GM19395 (cell line): ENCODE data around the gene FBL.
"Not testable (repeated sequence)": the region's sequence is repeated elsewhere in the genome, so short reads cannot be mapped to it uniquely, and the experiment has no call there.

Experiments used
- ATAC-seq: cut with Tn5 transposase; IDR thresholded peaks from one replicate; pipeline ENCODE4 v1.9.1; 2021; ENCODE audit warnings: mild to moderate bottlenecking, moderate library complexity; ENCODE audit not compliant: unreplicated experiment

Gene FBL

DNA sequence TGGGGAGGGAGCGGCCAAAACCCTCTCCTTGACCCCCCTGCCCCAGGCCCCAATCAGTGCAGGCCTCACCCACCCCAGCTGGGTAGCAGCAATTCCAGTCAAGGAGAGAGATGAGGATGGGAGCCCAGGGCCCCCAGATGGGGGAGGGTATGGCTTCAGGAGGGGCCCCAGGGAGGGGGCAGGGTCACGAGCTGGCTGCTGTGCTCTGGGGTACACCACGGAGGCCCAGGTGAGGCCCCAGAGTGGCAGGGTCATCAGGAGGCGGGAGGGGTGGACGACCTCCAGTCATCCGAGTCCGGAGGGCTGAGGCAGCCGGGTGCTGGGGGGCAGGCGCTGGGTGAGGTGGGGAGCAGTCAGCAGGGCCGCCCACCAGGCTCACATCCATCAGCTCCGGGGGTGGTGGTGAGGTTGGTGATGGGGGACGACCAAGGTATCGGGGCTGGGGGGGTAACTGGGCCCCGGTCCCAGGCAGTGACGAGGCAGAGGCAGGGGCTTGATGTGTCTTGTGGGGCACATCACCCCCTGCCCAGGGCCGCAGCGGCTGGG is 20.6 kb downstream of the FBL start:
- ATAC-seq: no peak

DNA sequence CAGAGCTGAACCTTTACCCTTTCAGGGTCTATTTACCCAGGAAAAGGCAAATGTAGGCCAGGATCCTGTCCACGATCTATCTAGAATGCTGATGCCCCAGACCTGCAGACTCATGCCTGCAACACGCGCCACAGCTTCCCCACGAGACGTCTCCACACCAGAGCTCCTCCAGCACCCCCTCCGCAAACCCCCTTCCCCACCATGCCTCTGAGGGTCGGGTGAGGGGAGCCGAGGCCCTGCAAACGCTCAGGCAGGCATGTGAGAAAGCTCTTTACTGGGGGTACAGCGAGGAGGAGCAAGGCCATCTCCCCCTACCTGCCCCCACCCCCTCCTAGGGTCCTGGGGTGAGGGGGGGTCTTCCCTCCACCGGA is 21.1 kb downstream of the FBL start:
- no peak for ATAC-seq

DNA sequence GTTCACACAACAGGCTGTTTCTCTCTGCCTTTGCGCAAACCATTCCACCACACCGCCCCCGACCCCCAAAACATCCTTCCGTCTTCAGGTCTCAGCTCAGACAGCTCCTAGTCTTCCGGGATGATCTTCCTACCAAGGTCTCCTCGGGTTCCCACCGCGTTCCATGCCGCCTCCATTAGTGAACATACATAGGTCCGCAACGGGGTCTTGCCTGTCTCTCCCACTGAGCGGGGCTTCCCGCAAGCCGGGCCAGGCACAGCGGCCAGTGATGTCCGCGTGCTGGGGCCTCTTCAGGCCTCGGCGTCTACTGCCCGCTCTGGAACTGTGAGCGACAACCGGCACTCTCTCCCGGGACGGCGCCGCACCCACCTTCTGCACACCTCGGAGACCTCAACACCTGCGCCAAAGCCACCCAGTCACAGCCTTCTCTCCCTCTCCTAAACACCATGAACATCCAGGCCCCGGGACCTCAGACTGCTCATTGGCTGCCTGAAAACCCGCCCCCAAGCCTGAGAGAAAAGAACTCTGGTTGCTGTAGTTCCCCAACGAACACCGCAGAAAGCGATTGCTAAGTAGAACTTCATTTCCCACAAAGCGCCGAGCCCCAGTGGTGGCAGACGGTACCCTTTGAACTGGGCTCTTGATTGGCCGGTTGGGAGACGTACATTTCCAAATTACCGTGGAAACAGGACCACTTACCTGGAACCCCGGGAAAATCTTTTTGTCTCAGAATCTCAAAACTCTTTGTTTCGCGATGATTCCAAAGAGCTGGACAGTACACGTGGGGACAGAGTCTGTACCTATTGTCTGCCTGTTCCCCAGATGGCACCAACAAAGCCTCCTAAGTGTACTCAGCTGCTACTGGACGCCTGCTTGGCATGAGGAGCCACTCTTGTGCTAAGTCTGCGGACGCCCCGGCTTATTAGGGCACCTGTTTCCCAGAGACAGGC is 21.8 kb downstream of the FBL start:
- ATAC-seq: peak; percentile 81

DNA sequence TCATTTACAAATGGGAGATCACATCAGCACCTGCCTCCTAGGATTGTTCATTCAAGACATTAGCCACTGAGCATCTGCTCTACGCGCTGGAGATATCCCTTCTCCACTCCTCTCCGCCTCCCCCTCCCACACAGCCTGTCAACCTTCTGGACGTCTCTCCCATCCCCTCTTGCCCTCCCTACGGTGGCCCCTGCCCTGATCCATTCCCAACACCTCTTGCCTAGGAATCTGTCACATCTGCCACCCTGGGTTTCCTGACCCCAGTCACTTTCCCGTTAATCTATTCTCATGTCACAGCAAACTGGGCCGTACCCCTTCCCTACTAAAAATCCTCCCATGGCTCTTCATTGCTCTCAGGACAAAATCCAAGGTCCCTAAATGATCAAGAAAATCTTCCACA is 22.5 kb downstream of the FBL start:
- no peak for ATAC-seq

DNA sequence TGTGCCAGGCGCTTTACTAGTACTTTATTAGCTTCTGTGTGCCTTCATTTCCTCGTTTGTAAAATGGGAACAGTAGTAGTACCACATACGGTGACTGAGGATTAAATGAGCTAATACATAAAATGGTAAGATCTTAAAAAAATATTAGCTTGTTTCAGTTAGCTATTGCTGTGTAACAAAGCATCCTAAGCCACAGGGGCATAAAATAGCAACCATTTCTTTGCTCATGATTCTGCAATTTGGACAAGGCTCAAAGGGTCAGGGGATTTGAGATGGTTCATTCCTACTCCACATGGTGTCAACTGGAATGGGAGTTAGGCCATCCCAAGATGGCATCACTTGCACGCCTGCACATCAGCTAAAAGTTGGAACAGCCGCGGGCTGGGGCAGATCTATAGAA is 25.5 kb downstream of the FBL start:
- no peak for ATAC-seq

DNA sequence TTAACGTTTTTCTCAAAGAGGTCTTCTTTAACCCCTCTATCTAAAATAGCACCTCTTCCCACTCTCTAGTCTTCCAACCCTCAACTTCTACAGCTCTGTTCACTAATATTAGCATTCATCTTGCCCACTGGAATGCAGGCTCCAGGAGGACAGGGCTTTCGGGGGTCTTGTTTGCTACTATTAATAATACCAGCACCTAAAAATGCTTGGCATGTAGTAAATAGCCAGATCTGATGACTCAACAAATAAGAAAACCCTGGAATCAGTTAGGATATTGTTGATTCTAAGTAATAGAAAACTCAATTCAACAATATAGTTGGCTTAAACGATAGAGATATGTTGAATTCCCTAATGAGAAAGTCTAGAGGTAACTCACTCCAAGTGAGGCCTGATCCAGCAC is 26.4 kb downstream of the FBL start:
- ATAC-seq: no peak

DNA sequence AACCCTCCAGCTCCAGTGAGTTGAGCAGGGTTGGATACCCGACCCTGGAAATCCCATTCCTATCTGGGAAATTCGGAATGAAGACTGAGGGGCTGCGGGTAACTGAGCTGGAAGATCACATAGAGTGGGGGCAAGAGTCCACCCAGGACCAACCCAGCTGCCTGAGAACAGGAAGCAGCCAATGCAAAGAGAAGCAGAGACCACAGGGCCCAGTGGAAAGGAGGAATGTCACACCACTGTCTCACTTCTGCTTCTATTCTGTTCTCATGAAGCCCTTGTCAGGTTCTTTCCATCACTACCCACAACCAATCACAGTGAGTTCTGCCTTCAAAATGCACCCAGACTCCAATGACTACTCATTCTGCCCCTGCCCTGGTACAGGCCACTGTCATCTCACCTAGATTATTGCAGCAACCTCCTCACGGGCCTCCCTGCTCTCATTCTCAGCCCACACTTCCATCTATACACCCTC is 27.5 kb downstream of the FBL start:
- ATAC-seq: peak; percentile 84

DNA sequence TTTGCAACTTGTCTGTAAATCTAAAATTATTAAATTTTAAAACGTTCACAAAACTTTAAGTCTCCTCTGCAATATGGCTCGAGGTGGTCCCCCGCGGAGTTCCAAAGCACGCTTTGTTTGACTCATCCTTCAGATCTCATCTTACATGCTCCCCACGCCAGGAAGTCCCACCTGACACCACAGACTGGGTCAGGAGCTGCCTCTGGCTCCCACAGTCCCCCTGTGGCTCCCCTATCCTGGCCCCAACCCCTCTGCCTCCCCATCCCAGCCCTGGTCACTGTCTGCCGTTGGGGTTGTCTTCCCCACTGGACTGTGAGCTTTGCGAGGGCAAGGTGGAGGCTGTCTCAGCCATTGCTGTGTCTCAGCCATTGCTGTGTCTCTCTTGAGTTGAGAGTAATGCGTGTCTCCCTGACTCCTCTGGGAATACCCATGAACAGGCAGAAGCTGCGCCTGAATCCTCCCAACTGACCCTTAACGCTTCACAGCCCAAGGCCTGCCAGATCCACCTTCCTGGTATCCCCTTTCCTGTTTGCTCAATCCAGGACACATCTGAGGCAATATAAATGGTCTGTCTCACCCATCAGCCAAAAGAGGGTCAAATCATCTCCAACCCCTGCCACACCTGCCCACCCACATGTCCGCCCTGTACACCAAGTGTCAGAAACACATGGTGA is 28.2 kb downstream of the FBL start:
- no peak for ATAC-seq

DNA sequence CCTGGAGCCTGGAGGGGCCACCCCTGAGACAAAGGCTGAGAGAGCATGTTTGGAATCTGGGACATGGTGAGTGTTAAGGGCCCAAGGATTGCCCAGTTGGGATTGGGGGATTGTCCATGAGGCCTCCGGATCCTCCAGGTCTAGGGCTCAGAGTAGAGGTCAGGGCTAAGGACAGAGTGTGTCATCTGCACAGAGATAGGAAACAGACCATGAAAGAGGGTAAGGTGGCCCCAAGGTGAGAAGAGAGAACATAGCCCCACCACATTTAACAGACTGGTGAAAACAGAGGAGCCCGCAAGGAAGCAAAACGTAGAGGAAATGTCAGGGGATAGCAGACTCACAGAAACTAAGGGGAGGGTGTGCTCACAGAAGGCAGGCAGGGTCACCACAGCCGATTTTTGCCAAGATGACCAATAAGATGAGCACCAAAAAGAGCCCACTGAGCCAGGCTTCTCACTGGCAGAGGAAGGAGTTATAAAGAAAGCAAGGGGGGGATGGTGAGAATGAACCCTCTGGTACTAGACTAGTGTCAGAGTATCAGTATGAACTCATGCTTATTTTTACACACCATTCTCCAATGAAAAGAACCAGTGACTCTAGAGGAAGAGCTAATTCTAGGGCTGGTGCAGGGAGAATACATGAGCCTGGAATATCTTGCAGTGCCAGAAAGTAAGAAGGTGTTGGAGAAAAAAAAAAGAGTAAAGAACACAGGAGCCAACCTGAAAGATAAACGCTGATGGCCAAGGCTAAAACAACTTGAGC is 29.7 kb downstream of the FBL start:
- no peak for ATAC-seq

DNA sequence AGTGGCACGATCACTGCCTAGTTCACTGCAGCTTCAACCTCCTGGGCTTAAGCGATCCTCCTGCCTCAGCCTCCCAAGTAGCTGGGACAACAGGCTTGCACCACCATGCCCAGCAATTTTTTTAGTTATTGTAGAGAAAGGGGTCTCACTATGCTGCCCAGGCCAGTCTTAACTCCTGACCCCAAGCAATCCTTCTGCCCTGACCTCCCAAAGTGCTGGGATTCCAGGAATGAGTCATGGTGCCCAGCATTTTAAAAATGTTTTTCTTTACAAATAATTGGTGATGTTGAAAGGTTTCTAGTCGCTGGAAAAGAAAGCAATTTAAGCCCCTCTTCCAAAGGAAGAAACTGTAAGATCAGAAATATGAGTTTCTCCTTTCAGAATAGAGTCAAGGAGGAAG is 31.6 kb downstream of the FBL start:
- ATAC-seq: no peak

DNA sequence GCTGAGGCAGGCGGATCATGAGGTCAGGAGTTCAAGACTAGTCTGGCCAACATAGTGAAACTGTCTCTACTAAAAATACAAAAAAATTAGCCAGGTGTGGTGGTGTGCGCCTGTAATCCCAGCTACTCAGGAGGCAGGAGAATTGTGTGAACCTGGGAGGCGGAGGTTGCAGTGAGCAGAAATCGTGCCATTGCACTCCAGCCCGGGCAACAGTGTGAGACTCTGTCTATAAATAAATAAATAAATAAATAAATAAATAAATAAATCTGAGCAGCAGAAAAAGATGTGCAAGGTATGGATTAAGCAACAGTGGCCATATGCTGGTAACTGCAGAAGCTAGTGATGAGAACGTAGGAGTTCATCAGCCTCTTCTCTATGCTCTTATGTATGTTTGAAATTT is 32.1 kb downstream of the FBL start:
- not testable (repeated sequence) for ATAC-seq

DNA sequence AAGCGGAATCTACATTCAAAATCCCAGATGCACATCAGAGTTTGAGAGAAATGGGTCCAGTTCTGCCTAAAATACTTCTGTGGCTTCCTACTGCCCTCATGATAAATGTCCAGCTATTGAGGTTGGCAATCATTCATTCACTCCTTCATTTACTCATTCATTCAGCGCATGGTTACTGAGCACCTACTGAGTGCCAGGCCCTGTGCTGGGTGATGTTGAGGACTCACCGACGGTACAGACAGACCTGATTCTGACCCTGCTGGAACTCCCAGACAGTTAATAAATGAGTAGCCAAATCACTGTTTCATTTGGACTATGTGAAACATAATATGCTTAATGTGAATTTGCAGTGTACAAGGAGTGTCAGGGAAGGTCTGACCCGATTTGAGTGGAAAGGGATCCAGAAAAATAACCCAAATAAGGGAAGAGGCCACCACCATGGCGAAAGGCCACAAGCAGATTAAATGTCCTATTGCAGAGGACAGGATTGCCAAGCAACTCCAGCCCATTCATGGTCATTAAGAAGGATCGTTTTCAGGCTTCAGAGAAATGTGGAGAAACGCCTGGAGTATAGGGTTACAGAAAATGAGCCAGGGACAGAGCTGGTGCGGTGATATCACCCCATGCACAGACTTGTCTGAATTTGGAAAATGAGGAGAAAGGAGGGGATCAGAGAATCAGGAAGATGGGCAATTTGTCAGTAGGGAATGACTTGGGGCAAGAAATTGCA is 32.8 kb downstream of the FBL start:
- ATAC-seq: no peak

DNA sequence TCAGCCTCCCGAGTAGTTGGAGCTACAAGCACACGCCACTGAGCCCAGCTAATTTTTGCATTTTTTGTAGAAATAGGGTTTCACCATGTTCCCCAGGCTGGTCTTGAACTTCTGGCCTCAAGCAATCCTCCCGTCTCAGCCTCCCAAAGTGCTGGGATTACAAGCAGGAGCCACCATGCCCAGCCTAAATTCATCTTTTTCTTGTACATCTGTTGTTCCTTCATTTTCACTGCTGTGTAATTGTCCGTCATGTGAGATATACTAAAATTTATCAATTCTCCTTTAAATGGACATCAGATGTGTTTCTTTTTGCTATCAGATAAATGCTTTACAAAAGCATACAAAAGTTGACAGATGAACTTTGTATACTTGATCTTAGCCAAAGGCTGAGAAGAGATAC is 35.1 kb downstream of the FBL start:
- ATAC-seq: no peak

DNA sequence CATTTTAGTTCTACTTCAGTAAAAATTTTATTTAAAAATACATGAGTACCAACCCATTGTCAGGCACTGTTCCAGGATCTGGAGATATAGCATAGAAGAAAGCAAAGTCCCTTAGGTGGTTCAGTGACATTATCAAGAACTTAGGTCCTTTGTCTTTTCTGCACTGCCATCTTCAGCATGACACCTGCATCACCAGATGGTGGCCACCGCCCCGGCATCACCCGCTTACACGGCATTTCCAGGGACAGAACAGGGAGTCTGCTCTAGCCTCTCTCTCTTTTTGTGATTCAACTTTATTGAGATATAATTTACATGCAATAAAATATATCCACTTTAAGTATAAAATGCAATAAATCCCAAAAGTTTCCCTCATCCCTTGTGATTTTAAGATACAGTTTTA is 35.8 kb downstream of the FBL start:
- ATAC-seq: no peak

DNA sequence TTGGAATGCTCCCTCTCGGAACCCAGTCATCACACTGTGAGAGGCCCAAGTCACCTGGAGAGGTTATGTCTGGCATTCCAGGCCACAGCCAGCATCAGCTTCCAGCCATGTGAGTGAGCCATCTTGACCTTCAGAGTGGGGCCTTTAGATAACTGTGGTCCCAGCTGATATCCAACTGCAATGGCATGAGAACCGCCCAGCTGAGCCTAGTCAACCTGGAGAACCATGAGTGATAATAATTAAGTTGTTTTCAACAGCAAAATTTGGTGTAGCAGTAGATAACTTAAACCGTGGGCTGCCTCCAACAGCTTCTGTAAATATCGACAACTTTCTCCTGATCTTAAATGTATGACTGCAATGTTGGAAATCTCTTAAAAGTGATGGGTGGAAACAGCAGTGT is 36.8 kb downstream of the FBL start:
- ATAC-seq: no peak

DNA sequence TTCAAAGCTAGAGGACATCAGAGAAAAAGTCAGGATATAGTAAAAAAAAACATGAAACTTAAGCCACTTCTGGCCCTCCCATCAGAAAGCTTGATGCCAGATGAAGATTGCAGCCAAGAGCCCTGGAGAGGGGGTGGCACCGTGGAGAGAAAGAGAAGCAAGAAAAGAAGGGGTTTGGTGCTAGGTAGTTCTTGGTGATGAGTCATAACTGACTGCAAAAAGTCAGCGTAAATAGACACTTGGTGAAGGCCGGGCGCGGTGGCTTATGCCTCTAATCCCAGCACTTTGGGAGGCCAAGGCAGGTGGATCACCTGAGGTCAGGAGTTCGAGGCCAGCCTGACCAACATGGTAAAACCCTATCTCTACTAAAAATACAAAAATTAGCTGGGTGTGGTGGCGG is 37.5 kb downstream of the FBL start:
- ATAC-seq: not testable (repeated sequence)

DNA sequence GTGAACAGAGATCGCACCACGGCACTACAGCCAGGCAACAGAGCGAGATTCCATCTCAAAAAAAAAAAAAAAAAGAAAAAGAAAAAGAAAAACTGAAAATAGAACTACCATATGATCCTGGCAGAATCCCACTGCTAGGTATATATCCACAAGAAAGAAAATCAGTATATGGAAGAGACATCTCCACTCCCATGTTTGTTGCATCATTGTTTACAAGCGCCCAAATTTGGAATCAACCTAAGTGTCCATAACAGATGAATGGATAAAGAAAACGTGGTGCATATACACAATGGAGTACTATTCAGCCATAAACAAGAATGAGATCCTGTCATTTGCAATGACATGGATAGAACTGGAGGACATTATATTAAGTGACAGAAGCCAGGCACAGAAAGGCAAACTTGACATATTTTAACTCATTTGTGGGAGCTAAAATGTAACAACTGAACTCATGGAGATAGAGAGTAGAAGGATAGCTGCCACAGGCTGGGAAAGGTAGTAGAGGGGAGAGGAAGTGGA is 38.3 kb downstream of the FBL start:
- no peak for ATAC-seq

DNA sequence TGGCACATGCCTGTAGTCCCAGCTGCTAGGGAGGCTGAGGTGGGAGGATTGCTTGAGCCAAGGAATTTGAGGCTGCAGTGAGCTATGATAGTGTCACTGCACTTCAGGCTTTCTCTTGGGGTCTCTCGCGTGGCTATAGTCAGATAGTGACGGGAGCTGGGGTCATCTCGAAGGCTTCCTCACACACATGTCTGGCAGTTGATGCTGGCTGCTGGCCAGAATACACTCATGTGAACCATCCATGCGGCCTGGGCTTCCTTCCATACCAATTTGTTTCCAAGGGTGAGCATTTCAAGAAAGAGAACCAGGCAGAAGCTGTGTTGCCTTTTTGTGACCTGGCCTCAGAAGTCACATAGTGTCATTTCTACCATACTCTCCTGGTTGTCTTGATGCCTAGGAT is 41.1 kb downstream of the FBL start:
- ATAC-seq: no peak

DNA sequence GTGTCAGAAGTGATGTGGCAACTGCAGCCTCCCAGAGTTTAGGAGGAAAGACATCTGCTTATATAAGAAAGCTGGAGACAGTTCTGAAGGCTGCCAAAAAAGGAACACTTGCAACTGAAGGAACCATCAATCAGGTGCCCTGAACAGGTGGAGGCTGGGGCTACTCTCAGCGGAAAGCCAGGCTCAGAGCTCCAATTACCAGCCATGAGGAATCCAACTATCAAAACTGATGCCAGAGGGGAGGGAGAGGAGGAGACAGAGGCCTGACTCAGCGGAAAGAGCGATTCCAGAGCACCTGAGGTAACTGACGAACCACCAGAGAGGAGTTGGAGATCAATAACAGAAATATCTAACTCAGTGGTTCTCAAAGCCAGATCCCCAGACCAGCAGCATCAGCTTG is 43.2 kb downstream of the FBL start:
- ATAC-seq: no peak

DNA sequence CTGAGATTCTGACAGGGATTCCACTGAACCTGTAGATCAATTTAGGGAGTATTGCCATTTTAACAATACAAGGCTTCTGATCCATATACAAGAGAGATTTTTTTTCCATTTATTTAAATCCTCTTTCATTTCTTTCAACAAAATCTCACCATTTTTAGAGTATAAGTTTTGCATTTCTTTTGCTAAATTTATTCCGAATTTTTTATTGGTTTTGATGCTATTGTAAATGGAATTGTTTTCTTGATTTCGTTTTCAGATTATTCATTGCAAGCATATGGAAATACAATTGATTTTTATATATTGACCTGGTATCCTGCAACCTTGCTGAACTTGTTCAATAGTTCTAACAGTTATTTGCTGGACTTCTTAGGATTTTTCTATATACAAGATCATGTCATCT is 49.1 kb downstream of the FBL start:
- no peak for ATAC-seq
